ENCODE measurements around the gene CELA1.

The CELA1 gene

GRCh38 chr12:51362747-51363342 lies 16.4 kb upstream of the CELA1 start:
- Histone ChIP-seq H3K36me3 (ENCODE audit: insufficient read depth, low read length) (no peaks in the 10 kb centered on the region), H2AFZ (ENCODE audit: low read length) (no peak overlapping the region), H3K9me3 (ENCODE audit: low read length) (no peaks in the 10 kb centered on the region), H3F3A (ENCODE audit: insufficient read depth, low read length) (no peaks in the 10 kb centered on the region), H3K9ac (ENCODE audit: low read length) (no peak overlapping the region), H3K27ac (ENCODE audit: low read depth, low read length, poor library complexity, severe bottlenecking) (no peak overlapping the region), H3K27me3 (ENCODE audit: insufficient read depth, low read length) (no peaks in the 10 kb centered on the region), H4K20me1 (ENCODE audit: insufficient read depth, low read length) (no peaks in the 10 kb centered on the region), H3K4me2 (ENCODE audit: low read length) (no peak overlapping the region), H3K4me1 (ENCODE audit: insufficient read depth, low read length, severe bottlenecking) (no peaks in the 10 kb centered on the region), H3K9me2 (ENCODE audit: low read depth, low read length) (no peaks in the 10 kb centered on the region), H3K79me2 (ENCODE audit: insufficient read depth, low read length) (no peaks in the 10 kb centered on the region), H3K4me3 (ENCODE audit: low read depth, low read length, poor library complexity, severe bottlenecking) (no peak overlapping the region)
- TF ChIP-seq, protein P1, sequence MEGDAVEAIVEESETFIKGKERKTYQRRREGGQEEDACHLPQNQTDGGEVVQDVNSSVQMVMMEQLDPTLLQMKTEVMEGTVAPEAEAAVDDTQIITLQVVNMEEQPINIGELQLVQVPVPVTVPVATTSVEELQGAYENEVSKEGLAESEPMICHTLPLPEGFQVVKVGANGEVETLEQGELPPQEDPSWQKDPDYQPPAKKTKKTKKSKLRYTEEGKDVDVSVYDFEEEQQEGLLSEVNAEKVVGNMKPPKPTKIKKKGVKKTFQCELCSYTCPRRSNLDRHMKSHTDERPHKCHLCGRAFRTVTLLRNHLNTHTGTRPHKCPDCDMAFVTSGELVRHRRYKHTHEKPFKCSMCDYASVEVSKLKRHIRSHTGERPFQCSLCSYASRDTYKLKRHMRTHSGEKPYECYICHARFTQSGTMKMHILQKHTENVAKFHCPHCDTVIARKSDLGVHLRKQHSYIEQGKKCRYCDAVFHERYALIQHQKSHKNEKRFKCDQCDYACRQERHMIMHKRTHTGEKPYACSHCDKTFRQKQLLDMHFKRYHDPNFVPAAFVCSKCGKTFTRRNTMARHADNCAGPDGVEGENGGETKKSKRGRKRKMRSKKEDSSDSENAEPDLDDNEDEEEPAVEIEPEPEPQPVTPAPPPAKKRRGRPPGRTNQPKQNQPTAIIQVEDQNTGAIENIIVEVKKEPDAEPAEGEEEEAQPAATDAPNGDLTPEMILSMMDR (IDR thresholded peaks at IDR 0.05; ENCODE audit: low read length), result no peak
- no peak for TF ChIP-seq EZH2 (IDR thresholded peaks at IDR 0.05; ENCODE audit: borderline replicate concordance, low read length)

- H3K79me2 ChIP-seq (ENCODE audit: insufficient read depth, low read length), result no peaks in the 10 kb centered on the region
- peaks cover 4% of the 10 kb centered on the region for H3K4me1 ChIP-seq (ENCODE audit: insufficient read depth, low read length, severe bottlenecking)
- H3K4me2 ChIP-seq (ENCODE audit: low read length), result no peak overlapping the region
- no peak overlapping the region for H3K27ac ChIP-seq (ENCODE audit: low read depth, low read length, poor library complexity, severe bottlenecking)
- H3K4me3 ChIP-seq (ENCODE audit: low read depth, low read length, poor library complexity, severe bottlenecking), result no peak overlapping the region
- TF ChIP-seq, protein P1 (IDR thresholded peaks at IDR 0.05; ENCODE audit: low read length), result no peak
- TF ChIP-seq EZH2 (IDR thresholded peaks at IDR 0.05; ENCODE audit: borderline replicate concordance, low read length), result no peak
- H3K9ac ChIP-seq (ENCODE audit: low read length), result no peak overlapping the region
- H3F3A ChIP-seq (ENCODE audit: insufficient read depth, low read length), result no peaks in the 10 kb centered on the region
- no peaks in the 10 kb centered on the region for H4K20me1 ChIP-seq (ENCODE audit: insufficient read depth, low read length)
- no peak overlapping the region for H2AFZ ChIP-seq (ENCODE audit: low read length)
- H3K27me3 ChIP-seq (ENCODE audit: insufficient read depth, low read length), result no peaks in the 10 kb centered on the region
- H3K36me3 ChIP-seq (ENCODE audit: insufficient read depth, low read length), result no peaks in the 10 kb centered on the region
- H3K9me2 ChIP-seq (ENCODE audit: low read depth, low read length), result no peaks in the 10 kb centered on the region
- H3K9me3 ChIP-seq (ENCODE audit: low read length), result no peaks in the 10 kb centered on the region
Observed at GRCh38 chr12:51362307-51362706, 15.8 kb upstream of the CELA1 start.

GRCh38 chr12:51361161-51362016 lies 14.9 kb upstream of the CELA1 start:
- TF ChIP-seq EZH2 (IDR thresholded peaks at IDR 0.05; ENCODE audit: borderline replicate concordance, low read length), result no peak
- TF ChIP-seq, protein P1 (IDR thresholded peaks at IDR 0.05; ENCODE audit: low read length), result no peak
- H3K4me1 ChIP-seq (ENCODE audit: insufficient read depth, low read length, severe bottlenecking), result peaks cover 7% of the 10 kb centered on the region
- H3K36me3 ChIP-seq (ENCODE audit: insufficient read depth, low read length), result no peaks in the 10 kb centered on the region
- H3K9me2 ChIP-seq (ENCODE audit: low read depth, low read length), result no peaks in the 10 kb centered on the region
- no peaks in the 10 kb centered on the region for H3K27me3 ChIP-seq (ENCODE audit: insufficient read depth, low read length)
- no peaks in the 10 kb centered on the region for H3F3A ChIP-seq (ENCODE audit: insufficient read depth, low read length)
- H3K27ac ChIP-seq (ENCODE audit: low read depth, low read length, poor library complexity, severe bottlenecking), result no peak overlapping the region
- no peaks in the 10 kb centered on the region for H3K9me3 ChIP-seq (ENCODE audit: low read length)
- H3K79me2 ChIP-seq (ENCODE audit: insufficient read depth, low read length), result no peaks in the 10 kb centered on the region
- no peak overlapping the region for H3K9ac ChIP-seq (ENCODE audit: low read length)
- no peak overlapping the region for H3K4me2 ChIP-seq (ENCODE audit: low read length)
- no peaks in the 10 kb centered on the region for H4K20me1 ChIP-seq (ENCODE audit: insufficient read depth, low read length)
- no peak overlapping the region for H3K4me3 ChIP-seq (ENCODE audit: low read depth, low read length, poor library complexity, severe bottlenecking)
- H2AFZ ChIP-seq (ENCODE audit: low read length), result no peak overlapping the region
